Measurements from ENCODE around the gene STAC2. TPM values are rescaled to one million over a fixed set of nuclear protein-coding genes. Genes with fewer than 3 reads are reported as not detected.

The STAC2 gene
- polyA plus RNA-seq, 3 donors: not detected

DNA sequence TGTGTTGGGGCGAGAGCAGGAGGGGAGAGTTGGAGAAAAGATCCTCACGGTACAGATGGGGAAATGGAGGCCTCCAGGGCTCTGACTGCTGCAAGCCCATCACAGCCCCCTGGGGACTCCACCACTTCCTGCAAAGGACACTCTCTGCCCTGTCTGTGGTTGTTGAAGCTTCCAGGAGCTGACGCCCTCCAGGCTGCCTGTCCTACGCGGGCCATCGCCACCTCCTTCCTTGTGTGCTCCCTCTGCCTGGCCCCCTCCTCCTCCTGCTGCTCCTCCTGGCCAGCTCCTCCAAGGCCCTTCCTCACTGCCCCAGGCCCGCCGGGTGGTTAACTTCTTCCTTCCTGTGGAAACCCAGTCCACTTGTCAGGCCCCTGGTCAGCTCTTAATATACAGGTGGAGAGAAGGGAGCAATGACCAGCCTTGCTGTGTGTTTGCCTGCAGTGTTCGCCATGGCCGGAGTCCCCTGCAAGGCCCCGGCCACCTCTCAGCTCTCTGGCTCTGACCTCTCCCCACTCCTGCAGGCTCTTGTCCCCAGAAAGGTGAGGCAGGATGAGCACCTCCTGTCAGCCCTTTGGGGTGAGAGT lies 18.4 kb upstream of the STAC2 start:
- H3K27me3 ChIP-seq (ENCODE audit: control insufficient read depth in 2 of 2, insufficient read depth in 2 of 2, low read length in 2 of 2): peaks cover 0 to 8% of the 10 kb centered on the region in 2 donors
- H3K79me2 ChIP-seq (ENCODE audit: insufficient read depth, low read length): no peaks in the 10 kb centered on the region
- 8% methylated on average over 6 of the region's 11 CpGs for WGBS (ENCODE audit: insufficient coverage)
- Mint-ChIP-seq H3K4me1 (peaks cover 15% of the 10 kb centered on the region), H3K36me3 (peaks cover 2 to 4% of the 10 kb centered on the region in 2 donors), H3K4me3 (no peak overlapping the region), H3K27ac (no peak overlapping the region), H3K9me3 (no peaks in the 10 kb centered on the region), H3K27me3 (ENCODE audit: low read depth in 3 of 3) (peaks cover 8 to 14% (median 9%) of the 10 kb centered on the region in 3 donors)
- TF ChIP-seq, protein P1, sequence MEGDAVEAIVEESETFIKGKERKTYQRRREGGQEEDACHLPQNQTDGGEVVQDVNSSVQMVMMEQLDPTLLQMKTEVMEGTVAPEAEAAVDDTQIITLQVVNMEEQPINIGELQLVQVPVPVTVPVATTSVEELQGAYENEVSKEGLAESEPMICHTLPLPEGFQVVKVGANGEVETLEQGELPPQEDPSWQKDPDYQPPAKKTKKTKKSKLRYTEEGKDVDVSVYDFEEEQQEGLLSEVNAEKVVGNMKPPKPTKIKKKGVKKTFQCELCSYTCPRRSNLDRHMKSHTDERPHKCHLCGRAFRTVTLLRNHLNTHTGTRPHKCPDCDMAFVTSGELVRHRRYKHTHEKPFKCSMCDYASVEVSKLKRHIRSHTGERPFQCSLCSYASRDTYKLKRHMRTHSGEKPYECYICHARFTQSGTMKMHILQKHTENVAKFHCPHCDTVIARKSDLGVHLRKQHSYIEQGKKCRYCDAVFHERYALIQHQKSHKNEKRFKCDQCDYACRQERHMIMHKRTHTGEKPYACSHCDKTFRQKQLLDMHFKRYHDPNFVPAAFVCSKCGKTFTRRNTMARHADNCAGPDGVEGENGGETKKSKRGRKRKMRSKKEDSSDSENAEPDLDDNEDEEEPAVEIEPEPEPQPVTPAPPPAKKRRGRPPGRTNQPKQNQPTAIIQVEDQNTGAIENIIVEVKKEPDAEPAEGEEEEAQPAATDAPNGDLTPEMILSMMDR (IDR thresholded peaks at IDR 0.05): no peak
- no peaks in the 10 kb centered on the region for H3K9me3 ChIP-seq (replicated peaks in 1 of 2; ENCODE audit: control insufficient read depth in 1 of 2, insufficient read depth in 1 of 2, low read length in 2 of 2)
- H3K9ac ChIP-seq (ENCODE audit: insufficient read depth, low read length, poor library complexity, severe bottlenecking): no peak overlapping the region
- H2AFZ ChIP-seq (ENCODE audit: insufficient read depth, low read depth, low read length, poor library complexity, severe bottlenecking): no peak overlapping the region
- no peak overlapping the region for H3K4me2 ChIP-seq (replicated peaks; ENCODE audit: extremely low read depth, low read length, poor library complexity, severe bottlenecking)
- no peak overlapping the region for H3K4me3 ChIP-seq (replicated peaks in 1 of 3; ENCODE audit: low read depth in 2 of 3, low read length in 3 of 3)
- intact Hi-C loops (cut with micrococcal nuclease): loop anchor here in 1 of 2 donors (5.0 to 10.0 kb wide), 2 partner anchors 37 to 79 kb away; partner anchors contain the start of gene ARL5C
- H4K20me1 ChIP-seq (ENCODE audit: insufficient read depth, low read length): no peaks in the 10 kb centered on the region
- DNase-seq: no peak
- H3K4me1 ChIP-seq (ENCODE audit: control insufficient read depth in 1 of 2, insufficient read depth in 2 of 2, low read length in 2 of 2): peaks cover 0 to 7% of the 10 kb centered on the region in 2 donors
- no peaks in the 10 kb centered on the region for H3K36me3 ChIP-seq (replicated peaks in 1 of 2; ENCODE audit: control insufficient read depth in 1 of 2, insufficient read depth in 2 of 2, low read length in 2 of 2)
- no peak overlapping the region for H3K27ac ChIP-seq (ENCODE audit: low read depth in 1 of 2, low read length in 2 of 2)

DNA sequence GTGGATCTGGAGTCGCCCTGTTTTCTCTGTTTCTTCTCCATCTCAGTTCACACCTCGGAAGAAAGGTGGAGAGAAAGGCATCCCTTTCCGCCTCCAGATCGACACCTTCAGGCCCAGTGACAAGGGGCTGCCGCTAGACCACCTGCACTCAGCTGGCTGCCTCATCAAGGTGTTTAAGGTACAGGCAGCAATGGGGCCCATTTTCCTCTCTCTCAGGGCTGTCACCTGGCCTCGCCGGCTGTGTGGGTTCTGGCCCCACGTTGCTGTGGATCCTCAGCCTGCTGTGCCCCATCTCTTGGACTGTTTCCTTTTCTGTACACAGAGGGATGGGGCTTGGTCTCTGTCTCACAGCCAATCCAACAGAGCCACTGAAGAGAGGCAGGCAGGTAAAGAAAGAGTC lies 17.4 kb upstream of the STAC2 start:
- H3K27me3 ChIP-seq (ENCODE audit: control insufficient read depth in 2 of 2, insufficient read depth in 2 of 2, low read length in 2 of 2): peaks cover 0 to 9% of the 10 kb centered on the region in 2 donors
- H3K9me3 Mint-ChIP-seq: no peaks in the 10 kb centered on the region

More for the DNA sequence above, 17.4 kb upstream of the STAC2 start:
- H3K27ac ChIP-seq (ENCODE audit: low read depth in 1 of 2, low read length in 2 of 2): no peak overlapping the region
- no peak overlapping the region for H2AFZ ChIP-seq (ENCODE audit: insufficient read depth, low read depth, low read length, poor library complexity, severe bottlenecking)
- H3K27ac Mint-ChIP-seq: no peak overlapping the region
- no peaks in the 10 kb centered on the region for H4K20me1 ChIP-seq (ENCODE audit: insufficient read depth, low read length)
- intact Hi-C loops (cut with micrococcal nuclease): loop anchor here in 1 of 2 donors (5.0 to 10.0 kb wide), 2 partner anchors 36 to 78 kb away; partner anchors contain the start of gene ARL5C
- TF ChIP-seq, protein P1 (IDR thresholded peaks at IDR 0.05): no peak
- H3K27me3 Mint-ChIP-seq (ENCODE audit: low read depth in 3 of 3): peaks cover 13 to 17% (median 14%) of the 10 kb centered on the region in 3 donors
- no peaks in the 10 kb centered on the region for H3K79me2 ChIP-seq (ENCODE audit: insufficient read depth, low read length)
- no peak overlapping the region for H3K9ac ChIP-seq (ENCODE audit: insufficient read depth, low read length, poor library complexity, severe bottlenecking)
- H3K4me2 ChIP-seq (replicated peaks; ENCODE audit: extremely low read depth, low read length, poor library complexity, severe bottlenecking): no peak overlapping the region
- 84% methylated on average over 5 of the region's 8 CpGs for WGBS (ENCODE audit: insufficient coverage)
- peaks cover 24% of the 10 kb centered on the region for H3K4me1 Mint-ChIP-seq
- no peaks in the 10 kb centered on the region for H3K36me3 Mint-ChIP-seq
- H3K4me1 ChIP-seq (ENCODE audit: control insufficient read depth in 1 of 2, insufficient read depth in 2 of 2, low read length in 2 of 2): peaks cover 5 to 15% of the 10 kb centered on the region in 2 donors
- no peak overlapping the region for H3K4me3 Mint-ChIP-seq
- H3K4me3 ChIP-seq (replicated peaks in 1 of 3; ENCODE audit: low read depth in 2 of 3, low read length in 3 of 3): no peak overlapping the region
- DNase-seq: no peak
- no peaks in the 10 kb centered on the region for H3K9me3 ChIP-seq (replicated peaks in 1 of 2; ENCODE audit: control insufficient read depth in 1 of 2, insufficient read depth in 1 of 2, low read length in 2 of 2)
- H3K36me3 ChIP-seq (replicated peaks in 1 of 2; ENCODE audit: control insufficient read depth in 1 of 2, insufficient read depth in 2 of 2, low read length in 2 of 2): no peaks in the 10 kb centered on the region

Data from CD14-positive monocyte (primary cell).